GM12878 (cell line): ENCODE results near the gene HOXB3. TPM values are rescaled to one million over a fixed set of nuclear protein-coding genes. Genes with fewer than 3 reads are reported as not detected.

ENCODE experiments used
- CEBPB ChIP-seq, 2 experiments: fragments of 150-350 bp in 1 of 2; IDR thresholded peaks; 2 replicates each; pipeline ENCODE4 v1.6.1; 2012 to 2014; ENCODE audit warnings: low read depth in 2 of 2, low read length in 2 of 2, borderline replicate concordance in 1 of 2, inconsistent platforms in 1 of 2
- DPF2 ChIP-seq: fragments of 450-650 bp; IDR thresholded peaks from 2 replicates; pipeline ENCODE4 v1.6.1; 2017; ENCODE audit warnings: mild to moderate bottlenecking
- EED ChIP-seq: sonication (generic); IDR thresholded peaks from 2 replicates; pipeline ENCODE4 v1.6.1; 2016; ENCODE audit warnings: antibody characterized with exemption, low read depth
- KLF5 ChIP-seq: fragments of 450-650 bp; IDR thresholded peaks from 2 replicates; pipeline ENCODE4 v1.6.1; 2014; ENCODE audit warnings: mild to moderate bottlenecking; ENCODE audit not compliant: partially characterized antibody
- MTA3 ChIP-seq: IDR thresholded peaks from 2 replicates; pipeline ENCODE4 v1.6.1; 2012; ENCODE audit warnings: low read length, inconsistent platforms, borderline replicate concordance
- MXI1 ChIP-seq: fragments of 150-350 bp; IDR thresholded peaks from 2 replicates; pipeline ENCODE4 v1.6.1; 2011; ENCODE audit warnings: low read depth, mild to moderate bottlenecking, inconsistent platforms, low read length, improper control_type of control experiment
- POLR2A ChIP-seq: IDR thresholded peaks from 2 replicates; pipeline ENCODE4 v1.6.1; 2011; ENCODE audit warnings: low read depth, mild to moderate bottlenecking, low read length
- TBL1XR1 ChIP-seq: IDR thresholded peaks from 2 replicates; pipeline ENCODE4 v1.6.1; 2012; ENCODE audit warnings: low read depth, low read length, improper control_type of control experiment
- WRNIP1 ChIP-seq: IDR thresholded peaks from 2 replicates; pipeline ENCODE4 v1.6.1; 2011; ENCODE audit warnings: low read depth, low read length, improper control_type of control experiment, borderline replicate concordance
- ZZZ3 ChIP-seq: IDR thresholded peaks from 2 replicates; pipeline ENCODE4 v1.6.1; 2011; ENCODE audit warnings: low read depth; ENCODE audit not compliant: control insufficient read depth, insufficient read length
- polyA plus RNA-seq, 11 experiments: library from polyadenylated mRNA; depleted of rRNA in 4 of 11; unstranded in 6 of 11; stranded (reverse) in 5 of 11; fragments of >200 nt; fragmentation: Nextera tagmentation in 4 of 11; fragmentation: Illumina TruSeq in 1 of 11; extraction: Ambion mirVana in 4 of 11; extraction: Trizol in 1 of 11; gene quantifications; 1 replicate in 1 of 11; 2 replicates in 10 of 11; pipeline versions ENCODE4 v1.2.1 to v1.2.3, GENCODE V29; 2011 to 2016; ENCODE audit warnings: inconsistent platforms in 2 of 11, missing spikeins in 2 of 11, low read depth in 1 of 11
- total RNA-seq, 4 experiments: library from RNA; depleted of rRNA in 3 of 4; stranded (reverse); fragments of >200 nt in 3 of 4; fragmentation: Illumina TruSeq in 1 of 4; extraction: Trizol in 1 of 4; gene quantifications; 2 replicates each; pipeline versions ENCODE4 v1.2.1 to v1.2.3, GENCODE V29; 2013 to 2021
- TF ChIP-seq, protein P1 (sequence below): IDR thresholded peaks from 2 replicates; pipeline ENCODE4 v1.6.1; 2012; ENCODE audit warnings: improper control_type of control experiment, low read depth, low read length; ENCODE audit not compliant: insufficient replicate concordance
- TF ChIP-seq, protein P2 (sequence below): fragments of 150-350 bp; IDR thresholded peaks from 2 replicates; pipeline ENCODE4 v1.6.1; 2016; ENCODE audit warnings: low read depth, low read length
- TF ChIP-seq, protein P3 (sequence below): IDR thresholded peaks from 2 replicates; pipeline ENCODE4 v1.6.1; 2011; ENCODE audit warnings: mild to moderate bottlenecking, low read depth, low read length, moderate library complexity; ENCODE audit not compliant: insufficient replicate concordance

The HOXB3 gene
- total and polyA plus RNA-seq, 10 of the 15 experiments (the other 5 are each of a cell fraction or from before 2014, with no cell fraction given), result 0.19 to 7.7 (median 2.9) TPM

DNA sequence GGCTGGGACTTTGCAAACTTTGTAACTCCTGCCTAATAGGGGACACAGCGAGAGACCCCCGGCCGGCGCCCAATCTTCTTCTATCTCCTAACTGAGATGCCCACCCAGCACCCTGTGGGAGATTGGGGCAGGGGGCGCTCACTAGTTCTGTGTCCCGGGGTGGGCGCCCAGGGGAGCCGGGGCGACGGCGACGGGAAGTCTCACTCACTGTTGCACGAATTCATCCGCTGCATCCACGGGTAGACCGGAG lies 7.4 kb upstream of the HOXB3 start (continued):
- TF ChIP-seq, protein P1, sequence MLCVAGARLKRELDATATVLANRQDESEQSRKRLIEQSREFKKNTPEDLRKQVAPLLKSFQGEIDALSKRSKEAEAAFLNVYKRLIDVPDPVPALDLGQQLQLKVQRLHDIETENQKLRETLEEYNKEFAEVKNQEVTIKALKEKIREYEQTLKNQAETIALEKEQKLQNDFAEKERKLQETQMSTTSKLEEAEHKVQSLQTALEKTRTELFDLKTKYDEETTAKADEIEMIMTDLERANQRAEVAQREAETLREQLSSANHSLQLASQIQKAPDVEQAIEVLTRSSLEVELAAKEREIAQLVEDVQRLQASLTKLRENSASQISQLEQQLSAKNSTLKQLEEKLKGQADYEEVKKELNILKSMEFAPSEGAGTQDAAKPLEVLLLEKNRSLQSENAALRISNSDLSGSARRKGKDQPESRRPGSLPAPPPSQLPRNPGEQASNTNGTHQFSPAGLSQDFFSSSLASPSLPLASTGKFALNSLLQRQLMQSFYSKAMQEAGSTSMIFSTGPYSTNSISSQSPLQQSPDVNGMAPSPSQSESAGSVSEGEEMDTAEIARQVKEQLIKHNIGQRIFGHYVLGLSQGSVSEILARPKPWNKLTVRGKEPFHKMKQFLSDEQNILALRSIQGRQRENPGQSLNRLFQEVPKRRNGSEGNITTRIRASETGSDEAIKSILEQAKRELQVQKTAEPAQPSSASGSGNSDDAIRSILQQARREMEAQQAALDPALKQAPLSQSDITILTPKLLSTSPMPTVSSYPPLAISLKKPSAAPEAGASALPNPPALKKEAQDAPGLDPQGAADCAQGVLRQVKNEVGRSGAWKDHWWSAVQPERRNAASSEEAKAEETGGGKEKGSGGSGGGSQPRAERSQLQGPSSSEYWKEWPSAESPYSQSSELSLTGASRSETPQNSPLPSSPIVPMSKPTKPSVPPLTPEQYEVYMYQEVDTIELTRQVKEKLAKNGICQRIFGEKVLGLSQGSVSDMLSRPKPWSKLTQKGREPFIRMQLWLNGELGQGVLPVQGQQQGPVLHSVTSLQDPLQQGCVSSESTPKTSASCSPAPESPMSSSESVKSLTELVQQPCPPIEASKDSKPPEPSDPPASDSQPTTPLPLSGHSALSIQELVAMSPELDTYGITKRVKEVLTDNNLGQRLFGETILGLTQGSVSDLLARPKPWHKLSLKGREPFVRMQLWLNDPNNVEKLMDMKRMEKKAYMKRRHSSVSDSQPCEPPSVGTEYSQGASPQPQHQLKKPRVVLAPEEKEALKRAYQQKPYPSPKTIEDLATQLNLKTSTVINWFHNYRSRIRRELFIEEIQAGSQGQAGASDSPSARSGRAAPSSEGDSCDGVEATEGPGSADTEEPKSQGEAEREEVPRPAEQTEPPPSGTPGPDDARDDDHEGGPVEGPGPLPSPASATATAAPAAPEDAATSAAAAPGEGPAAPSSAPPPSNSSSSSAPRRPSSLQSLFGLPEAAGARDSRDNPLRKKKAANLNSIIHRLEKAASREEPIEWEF, result no peak
- no peak for TF ChIP-seq WRNIP1
- no peak for TF ChIP-seq KLF5
- TF ChIP-seq, protein P2, sequence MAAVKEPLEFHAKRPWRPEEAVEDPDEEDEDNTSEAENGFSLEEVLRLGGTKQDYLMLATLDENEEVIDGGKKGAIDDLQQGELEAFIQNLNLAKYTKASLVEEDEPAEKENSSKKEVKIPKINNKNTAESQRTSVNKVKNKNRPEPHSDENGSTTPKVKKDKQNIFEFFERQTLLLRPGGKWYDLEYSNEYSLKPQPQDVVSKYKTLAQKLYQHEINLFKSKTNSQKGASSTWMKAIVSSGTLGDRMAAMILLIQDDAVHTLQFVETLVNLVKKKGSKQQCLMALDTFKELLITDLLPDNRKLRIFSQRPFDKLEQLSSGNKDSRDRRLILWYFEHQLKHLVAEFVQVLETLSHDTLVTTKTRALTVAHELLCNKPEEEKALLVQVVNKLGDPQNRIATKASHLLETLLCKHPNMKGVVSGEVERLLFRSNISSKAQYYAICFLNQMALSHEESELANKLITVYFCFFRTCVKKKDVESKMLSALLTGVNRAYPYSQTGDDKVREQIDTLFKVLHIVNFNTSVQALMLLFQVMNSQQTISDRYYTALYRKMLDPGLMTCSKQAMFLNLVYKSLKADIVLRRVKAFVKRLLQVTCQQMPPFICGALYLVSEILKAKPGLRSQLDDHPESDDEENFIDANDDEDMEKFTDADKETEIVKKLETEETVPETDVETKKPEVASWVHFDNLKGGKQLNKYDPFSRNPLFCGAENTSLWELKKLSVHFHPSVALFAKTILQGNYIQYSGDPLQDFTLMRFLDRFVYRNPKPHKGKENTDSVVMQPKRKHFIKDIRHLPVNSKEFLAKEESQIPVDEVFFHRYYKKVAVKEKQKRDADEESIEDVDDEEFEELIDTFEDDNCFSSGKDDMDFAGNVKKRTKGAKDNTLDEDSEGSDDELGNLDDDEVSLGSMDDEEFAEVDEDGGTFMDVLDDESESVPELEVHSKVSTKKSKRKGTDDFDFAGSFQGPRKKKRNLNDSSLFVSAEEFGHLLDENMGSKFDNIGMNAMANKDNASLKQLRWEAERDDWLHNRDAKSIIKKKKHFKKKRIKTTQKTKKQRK, result no peak
- TF ChIP-seq TBL1XR1, result no peak
- TF ChIP-seq MXI1, result no peak
- no peak for TF ChIP-seq POLR2A
- TF ChIP-seq, protein P3, sequence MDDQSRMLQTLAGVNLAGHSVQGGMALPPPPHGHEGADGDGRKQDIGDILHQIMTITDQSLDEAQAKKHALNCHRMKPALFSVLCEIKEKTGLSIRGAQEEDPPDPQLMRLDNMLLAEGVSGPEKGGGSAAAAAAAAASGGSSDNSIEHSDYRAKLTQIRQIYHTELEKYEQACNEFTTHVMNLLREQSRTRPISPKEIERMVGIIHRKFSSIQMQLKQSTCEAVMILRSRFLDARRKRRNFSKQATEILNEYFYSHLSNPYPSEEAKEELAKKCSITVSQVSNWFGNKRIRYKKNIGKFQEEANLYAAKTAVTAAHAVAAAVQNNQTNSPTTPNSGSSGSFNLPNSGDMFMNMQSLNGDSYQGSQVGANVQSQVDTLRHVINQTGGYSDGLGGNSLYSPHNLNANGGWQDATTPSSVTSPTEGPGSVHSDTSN, result no peak
- TF ChIP-seq ZZZ3, result no peak
- no peak for TF ChIP-seq CEBPB (IDR thresholded peaks at IDR 0.05; ENCODE audit: borderline replicate concordance in 1 of 2, low read depth in 2 of 2, low read length in 2 of 2)
- no peak for TF ChIP-seq MTA3
- no peak for TF ChIP-seq DPF2
- no peak for TF ChIP-seq EED
